Breast epithelium (tissue), 3 donors: ENCODE measurements around the gene KLHL12.

Source experiments
- CTCF ChIP-seq, 3 donors: fragments of 450-650 bp; IDR thresholded peaks; one replicate each; pipeline ENCODE4 v1.5.1; 2016 to 2017; ENCODE audit warnings: antibody characterized with exemption in 3 of 3, mild to moderate bottlenecking in 3 of 3, moderate library complexity in 3 of 3
- POLR2AphosphoS5 ChIP-seq, 3 donors: sonication (generic); formaldehyde crosslinking; IDR thresholded peaks; one replicate each; pipeline ENCODE4 v1.6.1; 2017; ENCODE audit warnings: antibody characterized with exemption in 3 of 3

GRCh38 chr1:202942426-202942825 lies 15.4 kb upstream of the KLHL12 start:
- TF ChIP-seq POLR2AphosphoS5 (IDR thresholded peaks at IDR 0.05) (no peak), CTCF (IDR thresholded peaks at IDR 0.05) (no peak)
